HG03469 (cell line): Measurements from ENCODE around the gene A4GALT.
"Not testable (repeated sequence)": the region's sequence is repeated elsewhere in the genome, so short reads cannot be mapped to it uniquely, and the experiment has no call there.

Experiments
- ATAC-seq: cut with Tn5 transposase; IDR thresholded peaks from one replicate; pipeline ENCODE4 v1.9.1; 2021; ENCODE audit warnings: mild to moderate bottlenecking, moderate library complexity, moderate number of reproducible peaks; ENCODE audit not compliant: unreplicated experiment

The A4GALT gene

GRCh38 chr22:42720263-42721044, at the start of gene A4GALT:
Gene A4GALT, minus strand, starts transcription at chr22:42720870. Its CDS starts 26,919 bp downstream, at chr22:42693951.
- no peak for ATAC-seq

DNA sequence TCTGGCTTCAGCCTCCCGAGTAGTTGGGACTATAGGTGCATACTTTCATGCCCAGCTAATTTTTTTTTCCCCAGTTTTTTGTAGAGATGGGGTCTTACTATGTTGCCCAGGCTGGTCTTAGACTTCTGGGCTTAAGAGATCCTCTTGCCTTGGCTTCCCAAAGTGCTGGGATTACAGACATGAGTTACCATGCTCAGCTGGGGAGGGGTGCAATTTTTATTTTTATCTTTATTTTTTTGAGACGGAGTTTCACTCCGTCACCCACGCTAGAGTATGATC, 49.7 kb upstream of the A4GALT start:
- no peak for ATAC-seq

- ATAC-seq: peak; percentile 40
Observed at GRCh38 chr22:42769574-42770447, 49.1 kb upstream of the A4GALT start.

DNA sequence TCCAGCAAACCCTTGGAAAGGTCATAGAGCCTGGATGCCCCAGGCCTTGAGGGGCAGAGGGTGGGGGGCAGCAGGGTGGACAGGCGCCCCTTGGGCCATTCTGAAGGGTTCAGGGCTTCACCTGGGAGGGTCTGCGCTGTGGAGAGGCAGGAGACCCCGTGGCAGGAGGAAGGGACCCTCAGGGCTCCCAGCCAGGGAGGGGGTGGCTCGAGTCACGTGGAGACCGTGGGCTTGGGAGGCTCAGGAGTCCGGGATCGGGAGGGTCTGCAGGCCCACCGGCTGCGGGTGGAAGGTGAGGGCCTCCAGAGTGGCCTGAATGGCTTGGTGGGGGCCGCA, 48.5 kb upstream of the A4GALT start:
- no peak for ATAC-seq

- no peak for ATAC-seq
Observed at GRCh38 chr22:42768385-42769035, 47.8 kb upstream of the A4GALT start.

DNA sequence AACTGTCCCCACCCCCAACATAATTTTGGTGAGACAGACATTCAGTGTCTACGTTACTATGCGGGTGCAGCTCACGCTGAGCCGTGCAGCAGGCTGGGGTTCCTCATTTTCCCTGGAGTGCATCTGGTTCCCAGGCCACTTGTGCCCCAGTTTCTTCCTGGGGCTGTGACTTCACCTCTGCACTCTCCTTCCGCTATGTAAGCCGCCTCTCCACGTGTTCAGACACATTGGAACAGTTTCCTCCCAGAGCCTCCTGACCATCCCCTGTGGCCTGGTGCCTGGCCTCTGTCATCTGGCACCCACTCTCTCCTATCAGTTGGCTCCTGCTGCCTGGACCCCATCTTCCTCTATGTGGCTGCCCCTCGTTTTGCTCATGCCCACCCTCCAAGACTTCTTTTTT, 46.2 kb upstream of the A4GALT start:
- ATAC-seq: no peak

- no peak for ATAC-seq
Observed at GRCh38 chr22:42764895-42765363, 44.3 kb upstream of the A4GALT start.

DNA sequence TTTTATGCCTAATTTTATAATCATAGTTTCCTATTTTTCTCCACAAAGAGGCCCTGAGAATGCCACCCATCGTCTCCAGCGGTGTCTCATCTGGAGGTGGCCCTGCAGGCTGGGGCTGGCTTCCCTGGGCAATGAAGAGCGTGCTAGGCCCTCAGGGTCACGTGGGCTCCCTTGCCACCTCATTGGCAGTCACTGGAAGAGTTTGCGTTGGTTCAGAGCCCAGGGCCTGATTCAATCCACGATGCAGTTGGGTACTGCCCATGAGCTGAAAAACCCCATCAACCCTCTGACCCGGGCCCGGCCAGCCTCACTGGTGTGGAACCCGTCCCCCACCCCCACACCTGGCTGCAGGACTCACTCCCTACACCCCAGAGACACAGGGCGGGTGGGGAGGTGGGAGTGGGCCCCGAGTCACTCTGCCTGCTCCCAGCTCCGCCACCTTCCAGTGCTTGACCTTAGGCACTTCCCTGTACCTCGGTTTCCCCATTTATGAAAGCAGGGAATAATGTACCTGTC, 43.4 kb upstream of the A4GALT start:
- no peak for ATAC-seq

- ATAC-seq: no peak
Observed at GRCh38 chr22:42760806-42761565, 40.3 kb upstream of the A4GALT start.

DNA sequence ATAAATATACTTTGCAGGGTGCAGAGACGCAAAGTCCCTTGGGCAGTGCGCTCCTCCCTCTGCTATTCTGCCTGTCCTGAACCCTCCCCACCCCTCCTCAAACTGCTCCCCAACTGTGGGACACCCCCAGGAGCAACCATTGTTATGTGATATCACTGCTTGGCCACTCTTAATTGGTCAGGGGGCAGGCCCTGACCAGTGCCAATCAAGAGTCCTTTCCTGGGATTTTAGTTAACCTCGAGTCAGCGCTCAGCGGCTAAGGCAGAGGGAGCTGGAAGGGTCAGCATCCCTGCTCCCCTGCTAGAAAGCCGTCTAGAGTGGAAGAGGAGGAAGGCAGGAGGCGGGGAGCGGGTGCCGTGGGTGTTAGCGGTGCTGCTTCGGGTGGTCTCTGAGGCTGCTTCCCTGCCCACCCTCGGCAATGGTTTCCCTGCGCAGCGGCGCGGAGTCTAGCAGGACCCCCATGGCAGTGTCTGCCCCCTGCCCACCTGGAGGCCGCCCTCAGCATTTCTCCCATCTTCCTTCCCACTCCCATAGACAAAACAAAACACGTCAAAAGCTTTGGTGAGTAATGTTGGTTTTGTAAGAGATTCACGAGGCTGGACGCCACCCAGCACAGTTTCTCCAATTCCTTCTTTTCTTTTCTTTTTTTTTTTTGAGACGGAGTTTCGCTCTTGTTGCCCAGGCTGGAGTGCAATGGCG, 38.4 kb upstream of the A4GALT start:
- no peak for ATAC-seq

- not testable (repeated sequence) for ATAC-seq
Observed at GRCh38 chr22:42755553-42755952, 34.9 kb upstream of the A4GALT start.

GRCh38 chr22:42755121-42755520, 34.5 kb upstream of the A4GALT start:
- not testable (repeated sequence) for ATAC-seq

GRCh38 chr22:42754658-42755057, 34.0 kb upstream of the A4GALT start:
- no peak for ATAC-seq

DNA sequence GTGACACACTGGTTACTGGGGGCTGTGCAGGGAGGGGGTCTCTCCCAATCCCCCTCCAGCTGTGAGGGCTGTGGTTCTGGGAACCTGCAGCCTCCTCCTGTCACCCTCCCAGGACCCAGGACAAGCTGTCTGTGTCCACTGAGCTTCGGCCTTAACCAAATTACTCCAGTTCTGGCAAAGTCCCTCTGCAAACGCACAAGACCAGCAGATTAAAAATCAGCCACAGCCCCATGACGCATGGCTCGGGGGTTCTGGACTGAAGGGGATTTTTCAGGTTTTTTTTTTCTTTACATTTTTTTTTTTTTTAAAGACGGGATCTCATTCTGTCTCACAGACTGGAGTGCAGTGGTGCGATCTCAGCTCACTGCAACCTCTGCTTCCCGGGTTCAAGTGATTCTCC, 32.2 kb upstream of the A4GALT start:
- no peak for ATAC-seq

DNA sequence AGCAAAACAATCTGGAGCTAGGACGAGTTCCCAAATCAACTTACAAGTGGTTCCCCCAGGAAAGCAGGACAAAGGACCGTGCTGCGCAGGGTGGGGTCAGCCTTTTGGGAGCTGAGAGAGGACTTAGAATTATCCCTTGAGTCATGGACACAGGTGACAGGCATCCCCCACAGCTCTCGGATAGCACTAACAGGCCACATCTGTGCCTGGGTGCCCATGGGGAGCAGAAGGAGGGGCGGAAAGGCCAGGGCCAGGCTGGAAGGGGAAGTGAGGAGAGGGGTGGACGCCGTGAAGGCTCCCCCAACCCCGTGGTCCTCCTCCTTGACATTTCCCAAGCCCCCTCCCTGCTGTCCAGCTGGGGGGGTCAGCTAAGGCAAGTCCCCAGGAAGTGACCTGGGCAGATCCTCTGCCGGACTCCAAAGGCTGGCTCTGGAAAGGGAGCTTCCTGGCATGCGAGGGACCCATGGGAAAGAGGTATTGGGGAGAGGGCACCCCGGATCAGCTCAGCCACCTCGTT, 31.6 kb upstream of the A4GALT start:
- ATAC-seq: no peak

DNA sequence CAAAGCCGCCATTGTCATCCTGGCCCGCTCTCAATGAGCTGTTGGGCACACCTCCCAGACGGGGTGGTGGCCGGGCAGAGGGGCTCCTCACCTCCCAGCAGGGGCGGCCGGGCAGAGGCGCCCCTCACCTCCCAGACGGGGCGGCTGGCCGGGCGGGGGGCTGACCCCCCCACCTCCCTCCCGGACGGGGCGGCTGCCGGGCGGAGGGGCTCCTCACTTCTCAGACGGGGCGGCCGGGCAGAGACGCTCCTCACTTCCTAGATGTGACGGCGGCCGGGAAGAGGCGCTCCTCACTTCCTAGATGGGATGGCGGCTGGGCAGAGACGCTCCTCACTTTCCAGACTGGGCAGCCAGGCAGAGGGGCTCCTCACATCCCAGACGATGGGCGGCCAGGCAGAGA, 29.8 kb upstream of the A4GALT start:
- not testable (repeated sequence) for ATAC-seq

DNA sequence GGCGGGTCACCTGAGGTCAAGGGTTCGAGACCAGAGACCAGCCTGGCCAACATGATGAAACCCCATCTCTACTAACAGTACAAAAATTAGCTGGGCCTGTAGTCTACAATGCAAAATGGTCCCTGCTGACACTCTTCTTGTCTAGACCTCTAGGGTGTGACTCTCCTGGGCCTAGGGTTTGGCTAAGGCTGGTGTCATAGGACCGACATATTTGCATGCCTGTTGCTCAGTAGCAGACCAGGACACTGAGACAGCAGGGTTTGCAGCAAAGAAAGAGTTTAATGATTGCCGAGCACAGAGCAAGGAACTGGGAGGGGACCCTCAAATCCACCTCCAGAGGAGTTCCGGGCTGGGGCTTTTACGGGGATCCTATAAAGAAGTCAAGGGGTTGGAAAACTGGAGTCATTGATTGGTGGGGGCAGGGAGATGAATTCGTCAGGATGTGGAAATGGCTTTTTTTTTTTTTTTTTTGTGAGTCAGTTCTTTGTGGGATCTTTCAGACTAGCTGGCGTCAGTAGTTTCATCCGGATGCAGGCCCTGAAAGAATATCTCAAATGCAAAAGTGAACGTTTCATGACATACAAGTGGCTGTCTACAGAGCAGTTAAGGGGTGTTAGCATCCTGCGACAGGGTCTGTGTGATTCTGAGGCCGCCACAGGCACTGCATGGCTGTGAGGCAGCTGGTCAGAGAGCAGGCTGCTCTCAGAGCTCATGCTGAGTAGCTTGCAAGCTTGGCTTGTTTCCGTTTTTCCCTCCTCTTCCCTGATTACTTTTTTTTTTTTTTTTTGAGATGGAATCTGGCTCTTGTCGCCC, 27.2 kb upstream of the A4GALT start:
- no peak for ATAC-seq

DNA sequence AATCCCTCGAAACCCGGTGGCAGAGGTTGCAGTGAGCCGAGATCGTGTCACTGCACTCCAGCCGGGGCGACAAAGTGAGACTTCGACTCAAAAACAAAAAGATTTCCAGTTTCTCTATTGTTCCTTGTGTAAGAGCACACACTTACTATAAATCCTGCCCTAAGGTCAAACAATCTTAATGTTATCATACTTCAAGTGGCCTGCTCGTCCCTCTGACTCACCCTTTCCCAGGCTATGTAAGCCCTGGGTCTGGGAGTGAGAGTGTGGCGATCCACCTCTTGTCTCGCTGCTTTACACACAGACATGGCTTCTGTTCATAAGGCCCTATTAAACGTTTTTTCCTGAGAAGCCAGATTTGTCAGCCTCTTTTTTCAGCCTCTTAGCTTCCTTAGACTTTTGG, 24.4 kb upstream of the A4GALT start:
- no peak for ATAC-seq

DNA sequence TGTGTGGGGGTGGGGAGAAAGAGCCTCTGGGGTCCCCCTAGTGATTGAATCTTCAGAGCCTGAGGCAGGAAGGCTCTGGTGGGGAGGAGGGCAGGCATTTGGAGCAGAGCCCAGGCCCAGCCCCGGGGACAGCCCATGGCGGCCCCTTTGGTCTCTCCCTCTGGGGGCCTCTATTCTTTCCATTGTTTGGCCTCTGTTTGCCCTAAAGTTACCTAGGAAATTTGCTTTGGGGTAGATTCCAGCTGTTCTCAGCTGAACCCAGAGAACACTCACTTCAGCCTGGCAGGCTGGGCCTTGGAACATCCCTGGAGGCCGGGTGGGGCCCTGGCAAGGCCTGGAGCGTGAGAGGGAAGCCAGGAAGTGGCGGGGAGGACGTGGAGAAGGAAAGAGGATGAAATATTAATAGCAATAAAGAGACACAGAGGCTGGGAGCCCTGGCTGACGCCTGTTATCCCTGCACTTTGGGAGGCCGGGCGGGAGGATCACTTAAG, 22.9 kb upstream of the A4GALT start:
- no peak for ATAC-seq
